Retinal pigment epithelial cell (primary cell): ENCODE data around the gene GAS7.

Source experiments
- DNase-seq: peaks from one replicate; pipeline ENCODE4 v3.0.0-alpha.2; 2010; ENCODE audit warnings: low read depth
- H3K4me3 ChIP-seq: 2 replicates; pipeline ENCODE4 v1.5.1; 2011; ENCODE audit warnings: mild to moderate bottlenecking, low read length, control low read depth, moderate library complexity
- CTCF ChIP-seq: conservative IDR thresholded peaks from 2 replicates; pipeline ENCODE4 v1.5.1; 2011; ENCODE audit warnings: low read depth, low read length, control low read depth, inconsistent platforms

GAS7 gene

GRCh38 chr17:9902120-9902519 is 296.3 kb downstream of the GAS7 start:
- TF ChIP-seq CTCF, result no peak
- DNase-seq, result no peak

GRCh38 chr17:9900784-9901183 is 297.6 kb downstream of the GAS7 start:
- TF ChIP-seq CTCF, result no peak
- peak overlapping the region; percentile 19 for H3K4me3 ChIP-seq
- DNase-seq, result no peak

More at GRCh38 chr17:9902120-9902519, 296.3 kb downstream of the GAS7 start:
- H3K4me3 ChIP-seq, result no peak overlapping the region

- peak; percentile 16 for TF ChIP-seq CTCF
Observed at GRCh38 chr17:9900044-9900594, 298.3 kb downstream of the GAS7 start.

GRCh38 chr17:9899280-9900043 is 298.9 kb downstream of the GAS7 start:
- no peak for TF ChIP-seq CTCF
- DNase-seq, result no peak
- no peak overlapping the region for H3K4me3 ChIP-seq

More at GRCh38 chr17:9900044-9900594, 298.3 kb downstream of the GAS7 start:
- DNase-seq, result no peak
- H3K4me3 ChIP-seq, result no peak overlapping the region

- H3K4me3 ChIP-seq, result no peak overlapping the region
- TF ChIP-seq CTCF, result no peak
- DNase-seq, result no peak
Observed at GRCh38 chr17:9898812-9899211, 299.6 kb downstream of the GAS7 start.

- no peak overlapping the region for H3K4me3 ChIP-seq
- no peak for TF ChIP-seq CTCF
- peak; percentile 34 for DNase-seq
Observed at GRCh38 chr17:9897372-9897968, 300.9 kb downstream of the GAS7 start.
